Ishikawa (cell line): ENCODE data around the gene GGT7.
A peak's percentile ranks its signal among the peaks of the same experiment; 100 is the strongest.

ENCODE experiments used
- CEBPB ChIP-seq: IDR thresholded peaks from 2 replicates; pipeline ENCODE4 v1.6.1; 2012
- CREB1 ChIP-seq: IDR thresholded peaks from 2 replicates; pipeline ENCODE4 v1.6.1; 2012; ENCODE audit warnings: low read depth
- EGR1 ChIP-seq: IDR thresholded peaks from 2 replicates; pipeline ENCODE4 v1.6.1; 2012
- EP300 ChIP-seq: IDR thresholded peaks from 2 replicates; pipeline ENCODE4 v1.6.1; 2012; ENCODE audit warnings: borderline replicate concordance
- FOXM1 ChIP-seq: IDR thresholded peaks from 2 replicates; pipeline ENCODE4 v1.6.1; 2012; ENCODE audit warnings: low read depth, borderline replicate concordance
- NFIC ChIP-seq: IDR thresholded peaks from 2 replicates; pipeline ENCODE4 v1.6.1; 2012
- RAD21 ChIP-seq: IDR thresholded peaks from 2 replicates; pipeline ENCODE4 v1.6.1; 2012; ENCODE audit warnings: low read depth
- TAF1 ChIP-seq: IDR thresholded peaks from 2 replicates; pipeline ENCODE4 v1.6.1; 2012; ENCODE audit warnings: low read depth, mild to moderate bottlenecking
- TCF12 ChIP-seq: IDR thresholded peaks from 2 replicates; pipeline ENCODE4 v1.6.1; 2012; ENCODE audit warnings: low read depth
- TEAD4 ChIP-seq: IDR thresholded peaks from 2 replicates; pipeline ENCODE4 v1.6.1; 2012
- YY1 ChIP-seq: IDR thresholded peaks from 2 replicates; pipeline ENCODE4 v1.6.1; 2012; ENCODE audit warnings: low read depth
- ZBTB7A ChIP-seq: IDR thresholded peaks from 2 replicates; pipeline ENCODE4 v1.6.1; 2012; ENCODE audit warnings: low read depth
- TF ChIP-seq, protein P1 (sequence below): IDR thresholded peaks from 2 replicates; pipeline ENCODE4 v1.6.1; 2012
- TF ChIP-seq, protein P2 (sequence below): IDR thresholded peaks from 2 replicates; pipeline ENCODE4 v1.6.1; 2012
- TF ChIP-seq, protein P3 (sequence below): IDR thresholded peaks from 2 replicates; pipeline ENCODE4 v1.6.1; 2012; ENCODE audit warnings: low read depth, mild to moderate bottlenecking

GGT7 gene

DNA sequence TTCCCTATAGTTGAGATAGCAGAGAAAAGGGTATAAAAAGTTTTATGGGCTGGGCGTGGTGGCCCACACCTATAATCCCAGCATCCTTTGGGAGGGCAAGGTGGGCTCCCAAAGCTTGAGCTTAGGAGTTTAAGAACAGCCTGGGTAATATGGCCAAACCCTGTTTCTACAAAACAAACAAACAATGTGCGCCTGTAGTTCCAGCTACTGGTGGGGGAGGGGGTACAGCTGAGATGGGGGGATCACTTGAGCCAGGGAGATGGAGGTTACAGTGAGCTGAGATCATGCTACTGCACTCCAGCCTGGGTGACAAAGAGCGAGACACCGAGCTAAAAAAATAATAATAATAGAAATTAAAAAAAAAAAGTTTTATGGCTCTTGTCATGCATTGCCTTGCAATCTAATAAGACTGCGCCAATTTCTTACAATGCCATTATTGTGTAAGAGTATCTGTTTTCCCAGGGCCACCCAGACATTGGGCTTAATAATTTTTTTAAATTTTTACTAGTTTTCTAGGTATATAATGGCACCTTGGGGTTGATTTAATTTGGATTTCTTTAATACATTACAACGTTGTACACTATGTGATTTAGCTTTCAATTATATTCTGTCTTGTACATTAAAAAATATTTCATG lies 7.7 kb upstream of the GGT7 start:
- TF ChIP-seq, protein P1, sequence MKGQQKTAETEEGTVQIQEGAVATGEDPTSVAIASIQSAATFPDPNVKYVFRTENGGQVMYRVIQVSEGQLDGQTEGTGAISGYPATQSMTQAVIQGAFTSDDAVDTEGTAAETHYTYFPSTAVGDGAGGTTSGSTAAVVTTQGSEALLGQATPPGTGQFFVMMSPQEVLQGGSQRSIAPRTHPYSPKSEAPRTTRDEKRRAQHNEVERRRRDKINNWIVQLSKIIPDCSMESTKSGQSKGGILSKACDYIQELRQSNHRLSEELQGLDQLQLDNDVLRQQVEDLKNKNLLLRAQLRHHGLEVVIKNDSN: no peak
- TF ChIP-seq TCF12 (no peak), EP300 (no peak), FOXM1 (no peak)
- TF ChIP-seq, protein P2, sequence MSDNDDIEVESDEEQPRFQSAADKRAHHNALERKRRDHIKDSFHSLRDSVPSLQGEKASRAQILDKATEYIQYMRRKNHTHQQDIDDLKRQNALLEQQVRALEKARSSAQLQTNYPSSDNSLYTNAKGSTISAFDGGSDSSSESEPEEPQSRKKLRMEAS: no peak

DNA sequence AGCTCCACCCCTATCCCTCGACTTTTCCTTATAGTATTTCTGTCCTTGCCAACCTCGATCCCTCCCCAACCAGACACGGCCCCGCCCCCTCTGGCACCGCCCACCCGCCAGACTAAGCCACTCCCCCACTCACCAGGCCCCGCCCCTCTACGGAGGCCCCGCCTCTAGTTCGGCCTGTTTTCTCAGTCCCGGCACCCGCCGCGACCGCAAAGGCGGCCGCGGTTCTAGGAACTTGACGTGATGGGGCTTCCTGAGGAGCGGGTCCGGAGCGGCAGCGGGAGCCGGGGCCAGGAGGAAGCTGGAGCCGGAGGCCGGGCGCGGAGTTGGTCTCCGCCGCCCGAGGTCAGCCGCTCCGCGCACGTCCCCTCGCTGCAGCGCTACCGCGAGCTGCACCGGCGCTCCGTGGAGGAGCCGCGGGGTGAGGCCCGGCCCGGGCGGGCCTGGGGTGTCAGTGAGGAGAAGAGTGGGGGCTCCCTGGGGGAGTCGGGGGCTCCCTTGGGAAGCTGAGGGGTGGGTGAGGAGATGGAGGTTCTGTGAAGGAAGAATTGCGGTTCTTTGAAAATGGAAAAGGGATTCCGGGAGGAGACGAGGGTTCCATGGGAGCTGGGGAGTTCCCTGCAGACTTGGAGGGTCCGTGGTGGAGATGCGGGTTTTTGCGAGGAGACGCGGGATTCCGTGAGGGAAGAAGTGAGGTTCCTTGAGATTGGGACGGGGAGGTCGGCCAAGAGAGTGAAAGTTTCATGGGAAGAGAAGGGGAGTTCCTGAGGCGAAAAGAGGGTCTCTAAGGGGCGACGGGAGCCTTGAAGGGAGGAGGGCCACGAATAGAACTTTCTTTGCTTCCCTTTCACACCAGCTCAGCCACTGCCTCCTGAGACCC lies 4.0 kb upstream of the GGT7 start, which contains the start of gene ACSS2:
TSS of gene ACSS2 (plus strand) at position 207 of the 877 bp plus-strand sequence. CDS start at position 241, 34 bp downstream.
- TF ChIP-seq ZBTB7A: 0 out of 2 replicates have a peak, but pooled peaks have one; percentile 21
- TF ChIP-seq NFIC: no peak
- TF ChIP-seq TAF1: peak; percentile 62; the same call in 1 of the 2 replicates
- TF ChIP-seq, protein P2: 0 out of 2 replicates have a peak, but pooled peaks have one; percentile 0

DNA sequence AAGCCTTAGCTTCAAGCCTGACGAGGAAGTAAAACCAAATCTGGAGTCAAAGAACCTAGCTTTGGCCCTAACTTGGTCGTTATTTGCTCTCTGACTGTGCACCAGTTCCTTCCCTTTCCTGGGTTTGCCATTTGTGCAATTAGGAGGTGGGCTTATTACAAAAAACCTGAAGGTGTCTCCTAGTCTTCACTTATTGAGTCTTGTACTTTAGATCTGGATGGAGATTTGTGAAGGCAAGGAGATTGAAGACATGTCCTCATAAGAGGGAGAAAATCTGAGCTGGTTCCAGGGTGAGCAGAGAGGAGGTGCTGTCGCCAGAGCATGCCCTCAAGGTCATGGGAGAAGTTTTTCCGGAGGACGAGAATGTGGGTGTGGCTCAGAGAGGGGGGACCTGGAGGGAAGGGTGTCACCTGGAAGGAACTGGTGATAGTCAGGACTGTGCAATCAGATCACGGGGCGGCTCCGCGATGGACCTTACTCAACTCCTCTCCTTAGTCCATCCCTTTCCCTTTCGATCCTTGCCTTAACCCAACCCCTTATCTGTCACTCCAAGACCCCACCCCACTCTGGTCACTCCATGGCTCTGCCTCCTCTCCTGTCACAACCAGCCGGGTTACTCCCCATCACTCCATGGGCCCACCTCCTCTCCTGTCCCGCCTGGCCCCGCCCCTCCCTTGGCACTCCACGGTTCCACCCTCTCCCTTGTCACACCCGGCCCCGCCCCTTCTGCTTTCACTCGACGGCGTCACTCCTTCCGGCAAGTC lies 3.2 kb upstream of the GGT7 start:
- TF ChIP-seq TAF1 (no peak; the same call in 1 of the 2 replicates), EGR1 (no peak), CREB1 (peak; percentile 54; the same call in 1 of the 2 replicates), ZBTB7A (no peak), TCF12 (peak; percentile 26; the same call in 1 of the 2 replicates), TEAD4 (no peak), CEBPB (peak; percentile 40; the same call in 1 of the 2 replicates)
- TF ChIP-seq, protein P3, sequence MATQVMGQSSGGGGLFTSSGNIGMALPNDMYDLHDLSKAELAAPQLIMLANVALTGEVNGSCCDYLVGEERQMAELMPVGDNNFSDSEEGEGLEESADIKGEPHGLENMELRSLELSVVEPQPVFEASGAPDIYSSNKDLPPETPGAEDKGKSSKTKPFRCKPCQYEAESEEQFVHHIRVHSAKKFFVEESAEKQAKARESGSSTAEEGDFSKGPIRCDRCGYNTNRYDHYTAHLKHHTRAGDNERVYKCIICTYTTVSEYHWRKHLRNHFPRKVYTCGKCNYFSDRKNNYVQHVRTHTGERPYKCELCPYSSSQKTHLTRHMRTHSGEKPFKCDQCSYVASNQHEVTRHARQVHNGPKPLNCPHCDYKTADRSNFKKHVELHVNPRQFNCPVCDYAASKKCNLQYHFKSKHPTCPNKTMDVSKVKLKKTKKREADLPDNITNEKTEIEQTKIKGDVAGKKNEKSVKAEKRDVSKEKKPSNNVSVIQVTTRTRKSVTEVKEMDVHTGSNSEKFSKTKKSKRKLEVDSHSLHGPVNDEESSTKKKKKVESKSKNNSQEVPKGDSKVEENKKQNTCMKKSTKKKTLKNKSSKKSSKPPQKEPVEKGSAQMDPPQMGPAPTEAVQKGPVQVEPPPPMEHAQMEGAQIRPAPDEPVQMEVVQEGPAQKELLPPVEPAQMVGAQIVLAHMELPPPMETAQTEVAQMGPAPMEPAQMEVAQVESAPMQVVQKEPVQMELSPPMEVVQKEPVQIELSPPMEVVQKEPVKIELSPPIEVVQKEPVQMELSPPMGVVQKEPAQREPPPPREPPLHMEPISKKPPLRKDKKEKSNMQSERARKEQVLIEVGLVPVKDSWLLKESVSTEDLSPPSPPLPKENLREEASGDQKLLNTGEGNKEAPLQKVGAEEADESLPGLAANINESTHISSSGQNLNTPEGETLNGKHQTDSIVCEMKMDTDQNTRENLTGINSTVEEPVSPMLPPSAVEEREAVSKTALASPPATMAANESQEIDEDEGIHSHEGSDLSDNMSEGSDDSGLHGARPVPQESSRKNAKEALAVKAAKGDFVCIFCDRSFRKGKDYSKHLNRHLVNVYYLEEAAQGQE: no peak
- TF ChIP-seq, protein P1: no peak
- TF ChIP-seq, protein P2: peak; percentile 26; the same call in 1 of the 2 replicates

DNA sequence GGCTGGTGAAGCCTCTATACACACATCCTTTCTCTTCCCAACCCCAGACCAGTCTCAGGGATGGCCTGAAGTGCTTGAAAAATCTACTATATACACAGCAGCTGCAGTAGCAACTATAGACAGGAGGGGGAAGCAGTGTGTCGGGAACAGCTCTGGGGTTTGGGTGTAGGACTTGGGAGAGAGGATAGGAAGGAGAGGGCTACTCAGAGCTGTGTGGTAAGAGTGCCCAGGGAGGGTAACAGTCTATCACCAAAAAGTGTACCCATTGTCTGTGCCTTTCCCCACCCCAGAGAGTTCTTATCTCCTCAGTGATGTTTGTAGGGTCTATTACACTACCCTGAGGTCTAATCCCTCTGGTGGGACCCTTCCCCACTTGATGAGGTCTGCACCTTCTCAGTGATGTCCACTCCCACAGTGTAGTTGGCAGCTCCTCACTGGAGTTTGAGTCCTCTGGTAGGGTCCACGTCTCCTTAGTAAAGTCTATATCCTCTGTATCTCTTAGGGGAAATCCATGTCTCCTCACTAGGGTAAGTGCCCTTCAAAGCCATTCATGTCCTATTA lies 1.5 kb upstream of the GGT7 start:
- TF ChIP-seq, protein P1: no peak
- no peak for TF ChIP-seq YY1
- TF ChIP-seq RAD21: peak; percentile 95
- no peak for TF ChIP-seq TCF12

DNA sequence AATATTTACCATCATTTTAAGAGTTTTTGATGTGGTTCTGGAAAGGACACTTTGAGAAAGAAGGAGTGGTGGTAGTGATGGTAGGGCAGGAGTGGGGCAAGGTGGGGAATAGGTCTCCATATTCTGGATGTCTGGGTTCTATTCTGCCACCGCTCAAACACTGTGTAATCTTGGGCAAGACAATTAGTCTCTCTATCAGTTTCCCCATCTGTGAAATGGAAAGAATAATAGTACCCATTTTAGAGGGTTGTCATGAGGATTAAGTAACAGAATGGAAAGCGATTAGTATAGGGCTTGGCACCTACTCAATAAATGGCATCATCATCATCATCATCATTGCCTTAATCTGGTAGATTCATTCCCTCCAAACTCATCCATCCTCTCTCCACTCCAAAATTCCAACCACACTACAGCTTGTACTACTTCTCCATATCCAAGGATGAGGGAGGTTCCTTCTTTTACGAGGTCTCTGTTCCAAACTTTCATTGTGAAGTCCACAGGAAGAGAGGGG lies 982 bp upstream of the GGT7 start:
- TF ChIP-seq, protein P3: no peak
- TF ChIP-seq NFIC (no peak), FOXM1 (no peak), CREB1 (no peak), TAF1 (no peak), YY1 (no peak), TCF12 (no peak), TEAD4 (no peak), EGR1 (no peak), EP300 (no peak), ZBTB7A (no peak), CEBPB (no peak), RAD21 (no peak)
- TF ChIP-seq, protein P1: no peak
- TF ChIP-seq, protein P2: no peak
